Breast epithelium (tissue), 3 donors: ENCODE results near the gene MGAT1.

Source experiments
- POLR2AphosphoS5 ChIP-seq, 3 donors: sonication (generic); formaldehyde crosslinking; IDR thresholded peaks; one replicate each; pipeline ENCODE4 v1.6.1; 2017; ENCODE audit warnings: antibody characterized with exemption in 3 of 3
- TF ChIP-seq, protein P1 (sequence below), 3 donors: fragments of 450-650 bp; IDR thresholded peaks; one replicate each; pipeline ENCODE4 v1.5.1; 2016 to 2017; ENCODE audit warnings: antibody characterized with exemption in 3 of 3, mild to moderate bottlenecking in 3 of 3, moderate library complexity in 3 of 3

- TF ChIP-seq, protein P1, sequence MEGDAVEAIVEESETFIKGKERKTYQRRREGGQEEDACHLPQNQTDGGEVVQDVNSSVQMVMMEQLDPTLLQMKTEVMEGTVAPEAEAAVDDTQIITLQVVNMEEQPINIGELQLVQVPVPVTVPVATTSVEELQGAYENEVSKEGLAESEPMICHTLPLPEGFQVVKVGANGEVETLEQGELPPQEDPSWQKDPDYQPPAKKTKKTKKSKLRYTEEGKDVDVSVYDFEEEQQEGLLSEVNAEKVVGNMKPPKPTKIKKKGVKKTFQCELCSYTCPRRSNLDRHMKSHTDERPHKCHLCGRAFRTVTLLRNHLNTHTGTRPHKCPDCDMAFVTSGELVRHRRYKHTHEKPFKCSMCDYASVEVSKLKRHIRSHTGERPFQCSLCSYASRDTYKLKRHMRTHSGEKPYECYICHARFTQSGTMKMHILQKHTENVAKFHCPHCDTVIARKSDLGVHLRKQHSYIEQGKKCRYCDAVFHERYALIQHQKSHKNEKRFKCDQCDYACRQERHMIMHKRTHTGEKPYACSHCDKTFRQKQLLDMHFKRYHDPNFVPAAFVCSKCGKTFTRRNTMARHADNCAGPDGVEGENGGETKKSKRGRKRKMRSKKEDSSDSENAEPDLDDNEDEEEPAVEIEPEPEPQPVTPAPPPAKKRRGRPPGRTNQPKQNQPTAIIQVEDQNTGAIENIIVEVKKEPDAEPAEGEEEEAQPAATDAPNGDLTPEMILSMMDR (IDR thresholded peaks at IDR 0.05): no peak
- TF ChIP-seq POLR2AphosphoS5 (IDR thresholded peaks at IDR 0.05): no peak
Measured at GRCh38 chr5:180792287-180792964, 10.2 kb downstream of the MGAT1 start.
